ENCODE data around the gene GIPR.
A peak's percentile ranks its signal among the peaks of the same experiment; 100 is the strongest.
"Not testable (repeated sequence)": the region's sequence is repeated elsewhere in the genome, so short reads cannot be mapped to it uniquely, and the experiment has no call there.

Gene GIPR

DNA sequence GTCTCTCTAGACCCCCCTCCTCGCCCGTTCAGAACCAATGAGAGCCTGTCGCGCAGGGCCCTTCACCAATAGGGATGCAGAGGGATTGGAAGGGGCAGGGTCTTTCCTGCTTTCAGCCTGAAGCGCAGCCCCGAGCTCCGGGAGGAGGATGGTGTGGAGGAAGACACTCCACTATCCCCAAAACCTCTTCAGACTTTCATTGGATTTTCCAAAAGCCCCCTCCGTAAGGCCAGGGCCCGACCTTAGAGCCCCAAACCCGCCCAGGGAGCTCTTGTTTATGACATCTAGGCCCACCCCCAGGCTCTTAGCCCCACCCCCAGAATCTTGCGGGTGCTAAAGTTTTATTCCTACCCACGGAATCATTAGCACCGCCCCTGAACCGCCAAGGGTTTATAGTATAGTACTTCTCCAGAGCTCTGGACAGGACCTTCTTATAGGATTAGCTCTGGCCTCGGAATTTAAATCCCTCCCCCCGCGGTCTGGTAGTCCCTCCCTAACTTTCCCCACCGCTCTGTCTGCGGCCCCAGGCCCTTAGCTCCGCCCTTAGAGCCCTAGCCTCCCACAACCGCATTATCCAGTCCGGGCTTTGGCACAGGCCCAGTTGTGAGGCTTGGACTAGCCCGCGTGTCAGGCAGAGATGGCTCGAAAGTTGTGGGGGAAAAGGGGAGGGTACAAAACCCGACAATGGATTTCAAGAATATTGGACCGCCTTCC, 22.2 kb upstream of the GIPR start:
- peak; percentile 95 for DNase-seq (ENCODE audit: low read depth, low spot score)

- no peak for DNase-seq (ENCODE audit: low read depth, low spot score)
These were observed 21.7 kb upstream of the GIPR start for GRCh38 chr19:45646345-45646698.

DNA sequence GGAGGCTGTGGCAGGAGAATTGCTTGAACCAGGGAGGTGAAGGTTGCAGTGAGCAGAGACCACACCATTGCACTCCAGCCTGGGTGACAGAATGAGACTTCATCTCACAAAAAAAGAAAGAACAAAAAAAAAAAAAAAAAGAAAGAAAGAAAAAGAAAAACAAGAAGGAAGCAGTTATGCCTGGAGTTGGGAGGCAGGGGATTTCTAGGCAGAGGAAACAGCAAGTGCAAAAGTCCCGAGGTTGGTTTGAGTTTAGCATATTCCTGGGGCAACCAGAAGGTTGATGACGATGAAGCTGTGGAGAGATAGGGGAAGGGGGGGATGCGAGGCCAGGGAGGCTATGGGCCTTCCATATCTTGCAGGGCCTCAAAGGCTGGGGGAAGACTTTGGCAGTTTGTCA, 17.3 kb upstream of the GIPR start:
- no peak for DNase-seq (ENCODE audit: low read depth, low spot score)

DNA sequence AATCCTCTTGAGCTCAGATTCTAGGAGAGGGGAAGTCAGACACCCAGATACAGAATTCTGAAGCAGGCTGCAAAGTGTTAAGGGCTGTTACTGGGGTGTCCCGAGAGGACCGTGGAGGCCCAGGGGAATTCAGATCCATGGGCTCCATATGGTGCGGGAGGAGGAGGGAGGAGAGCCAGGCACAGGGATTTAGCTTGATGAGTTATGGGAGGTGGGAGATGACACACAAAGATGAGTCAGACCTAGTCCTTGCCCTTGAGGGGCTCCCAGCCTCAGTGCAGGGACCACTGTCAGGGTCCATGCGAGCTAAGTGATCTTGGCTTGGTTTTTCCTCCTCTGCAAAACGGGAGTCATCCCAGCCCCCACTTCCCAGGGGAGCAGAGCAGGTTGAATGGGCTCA, 14.4 kb upstream of the GIPR start:
- no peak for DNase-seq (ENCODE audit: low read depth, low spot score)

DNA sequence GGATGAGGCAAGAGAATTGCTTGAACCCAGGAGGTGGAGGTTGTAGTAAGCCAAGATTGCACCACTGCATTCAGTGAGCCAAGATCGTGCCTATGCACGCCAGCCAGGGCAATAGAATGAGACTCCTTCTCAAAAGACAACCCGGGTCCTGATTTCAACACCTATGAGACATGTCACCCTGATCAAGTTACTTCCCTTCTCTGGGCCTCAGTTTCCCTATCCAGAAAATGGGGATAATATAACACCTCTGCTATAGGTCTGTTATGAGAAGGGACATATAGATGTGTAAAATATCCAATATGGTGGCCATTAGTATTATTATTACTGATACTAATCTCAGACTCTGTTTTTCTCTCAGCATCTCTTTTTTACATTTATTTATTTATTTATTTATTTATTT, 12.9 kb upstream of the GIPR start:
- DNase-seq (ENCODE audit: low read depth, low spot score): no peak

GRCh38 chr19:45657520-45658167, 10.4 kb upstream of the GIPR start:
- no peak for DNase-seq (ENCODE audit: low read depth, low spot score)

GRCh38 chr19:45659096-45659729, 8.8 kb upstream of the GIPR start:
- no peak for DNase-seq (ENCODE audit: low read depth, low spot score)

DNA sequence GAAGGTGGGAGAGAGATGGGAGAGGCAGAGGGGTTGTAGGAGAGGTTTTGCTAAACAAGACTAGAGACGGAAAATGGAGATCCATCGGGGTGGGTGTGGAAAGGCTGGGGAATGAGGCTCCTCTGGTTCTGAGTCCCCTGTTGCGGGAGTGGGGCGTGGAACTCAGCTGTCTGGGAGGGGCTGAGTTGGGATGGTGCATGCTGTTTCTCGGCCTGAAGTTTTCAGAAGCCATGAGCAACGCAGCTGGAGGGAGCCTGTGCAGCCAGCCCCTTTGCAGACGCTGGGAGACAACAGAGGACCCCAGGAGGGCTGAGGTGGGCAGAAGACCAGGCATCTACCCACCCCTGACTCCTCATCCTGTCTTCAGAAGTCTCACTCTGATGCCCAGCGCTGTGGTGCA, 7.4 kb upstream of the GIPR start:
- DNase-seq (ENCODE audit: low read depth, low spot score): no peak

DNA sequence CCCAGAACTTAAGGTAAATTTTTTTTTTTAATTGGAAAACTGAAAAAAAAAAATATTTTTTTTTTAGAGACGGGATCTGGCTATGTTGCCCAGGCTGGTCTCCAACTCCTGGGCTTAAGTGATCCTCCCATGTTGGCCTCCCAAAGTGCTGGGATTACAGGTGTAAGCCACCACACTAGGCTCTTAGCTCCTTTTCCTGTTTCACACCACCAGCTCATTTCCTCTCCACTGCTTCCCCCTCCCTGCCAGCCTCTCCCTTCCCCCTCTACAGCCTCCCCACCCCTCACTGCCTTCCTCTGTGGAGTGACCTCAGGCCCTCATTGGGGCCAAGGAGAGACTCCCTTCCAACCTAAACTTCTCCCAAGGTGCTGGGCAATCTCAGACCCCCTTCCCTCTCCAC, 4.2 kb upstream of the GIPR start:
- no peak for DNase-seq (ENCODE audit: low read depth, low spot score)

DNA sequence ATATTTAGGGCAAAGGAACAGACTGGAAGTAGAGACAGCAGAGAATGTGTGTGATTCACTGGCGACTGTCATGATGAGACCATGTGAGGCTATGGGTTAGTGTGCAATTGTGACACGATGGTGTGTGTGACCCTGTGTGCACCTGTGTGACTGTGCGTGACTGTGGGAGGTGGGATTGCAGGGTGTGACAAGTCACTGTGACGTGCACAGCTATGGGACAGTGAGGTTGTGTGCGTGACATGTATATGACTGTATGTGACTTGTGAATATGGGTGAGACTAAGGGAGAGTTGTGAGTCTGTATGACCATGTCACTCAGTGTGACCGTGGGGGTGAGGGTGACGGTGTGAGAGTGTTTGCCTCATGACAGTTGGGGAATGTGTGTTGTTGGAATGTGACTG, 3.4 kb upstream of the GIPR start:
- DNase-seq (ENCODE audit: low read depth, low spot score): no peak

GRCh38 chr19:45668342-45668871, 386 bp downstream of the GIPR start:
- DNase-seq (ENCODE audit: low read depth, low spot score): no peak

- peak; percentile 66 for DNase-seq (ENCODE audit: low read depth, low spot score)
These were observed 2.8 kb downstream of the GIPR start for GRCh38 chr19:45670670-45671453.

GRCh38 chr19:45674946-45675345, 6.9 kb downstream of the GIPR start:
- DNase-seq (ENCODE audit: low read depth, low spot score): no peak

- DNase-seq (ENCODE audit: low read depth, low spot score): no peak
These were observed 8.8 kb downstream of the GIPR start for GRCh38 chr19:45676851-45677263.

GRCh38 chr19:45677351-45678230, 9.6 kb downstream of the GIPR start:
- peak; percentile 79 for DNase-seq (ENCODE audit: low read depth, low spot score)

- DNase-seq (ENCODE audit: low read depth, low spot score): peak; percentile 93
These were observed 13.5 kb downstream of the GIPR start for GRCh38 chr19:45681391-45682015.

DNA sequence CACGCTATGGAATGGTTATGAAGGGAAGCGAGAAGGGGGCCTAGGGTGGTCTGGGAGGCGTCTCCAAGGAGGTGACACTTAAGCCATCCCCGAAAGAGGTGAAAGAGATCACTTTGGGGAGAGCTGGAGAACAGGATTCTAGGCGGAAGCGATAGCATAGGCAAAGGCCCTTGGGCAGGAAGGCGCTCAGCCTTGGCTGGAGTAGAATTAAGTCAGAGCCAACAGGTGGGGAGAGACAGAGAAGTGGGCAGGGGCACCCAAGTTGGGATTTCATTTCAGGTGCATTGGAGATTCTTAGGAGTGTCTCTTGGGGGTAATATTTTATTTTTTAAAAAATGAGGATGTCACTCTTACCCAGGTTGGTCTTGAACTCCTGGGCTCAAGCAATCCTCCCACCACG, 14.1 kb downstream of the GIPR start:
- no peak for DNase-seq (ENCODE audit: low read depth, low spot score)

GRCh38 chr19:45682908-45683307, 14.9 kb downstream of the GIPR start:
- DNase-seq (ENCODE audit: low read depth, low spot score): no peak

DNA sequence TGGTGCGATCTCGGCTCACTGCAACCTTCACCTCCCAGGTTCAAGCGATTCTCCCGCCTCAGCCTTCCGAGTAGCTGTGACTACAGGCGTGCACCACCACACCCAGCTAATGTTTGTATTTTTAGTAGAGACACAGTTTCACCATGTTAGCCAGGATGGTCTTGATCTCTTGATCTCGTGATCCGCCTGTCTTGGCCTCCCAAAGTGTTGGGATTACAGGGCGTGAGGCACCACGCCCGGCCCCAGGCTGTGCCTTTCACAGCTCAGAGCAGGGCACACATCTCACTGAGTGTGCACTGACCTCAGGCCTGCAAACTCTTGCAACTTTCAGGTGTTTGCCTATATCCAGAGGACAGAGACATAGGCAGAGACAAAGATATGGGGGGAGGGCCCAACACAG, 17.0 kb downstream of the GIPR start:
- DNase-seq (ENCODE audit: low read depth, low spot score): not testable (repeated sequence)

DNA sequence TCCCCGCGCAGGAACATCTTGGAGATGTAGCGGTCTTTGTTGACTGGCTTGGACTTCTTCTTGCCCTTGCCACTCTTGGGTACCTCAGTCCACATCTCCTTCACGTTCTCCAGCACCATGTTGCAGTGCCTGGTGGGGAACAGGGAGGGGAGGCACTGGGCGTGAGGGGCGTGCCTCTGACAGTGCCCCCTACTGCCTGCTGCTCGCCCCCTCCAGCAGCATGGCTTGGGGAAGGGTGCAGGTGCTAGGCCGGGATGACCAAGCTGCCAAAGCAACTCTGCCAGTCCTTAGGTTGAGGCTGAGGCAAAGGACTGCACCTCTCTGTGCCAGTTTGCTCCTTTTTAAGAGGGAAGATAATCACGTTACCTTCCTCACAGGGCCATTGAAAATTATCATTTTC, 19.6 kb downstream of the GIPR start:
- DNase-seq (ENCODE audit: low read depth, low spot score): no peak
